AG04449 (cell line): ENCODE results near the gene ERC2.

Experiments used
- CTCF ChIA-PET: fragments of 350-600 bp; formaldehyde crosslinking; extraction: SDS; loops from one replicate; lab custom pipeline; 2021; ENCODE audit warnings: antibody characterized with exemption; lab: Yijun Ruan, JAX
- POLR2A ChIA-PET: fragments of 400-600, 350-600 bp; formaldehyde crosslinking; extraction: SDS; loops from one replicate; lab custom pipeline; 2020; ENCODE audit warnings: antibody characterized with exemption, inconsistent platforms; lab: Yijun Ruan, JAX
- DNase-seq: peaks from one replicate; pipeline ENCODE4 v3.0.0-alpha.2; 2010; ENCODE audit warnings: low read depth, low spot score
- H3K4me3 ChIP-seq: 2 replicates; pipeline ENCODE4 v1.5.1; 2011; ENCODE audit warnings: low read depth, mild to moderate bottlenecking, control low read depth, low read length
- CTCF ChIP-seq: IDR thresholded peaks from one replicate; pipeline ENCODE4 v1.5.1; 2011; ENCODE audit warnings: mild to moderate bottlenecking, moderate library complexity, low read length, control low read depth, inconsistent platforms; ENCODE audit not compliant: insufficient read depth; ENCODE audit errors: missing control alignments

The ERC2 gene

GRCh38 chr3:55966566-55966965 lies 501.7 kb downstream of the ERC2 start:
- no peak for DNase-seq
- TF ChIP-seq CTCF, result no peak
- POLR2A ChIA-PET, result no interaction called here
- H3K4me3 ChIP-seq, result no peak overlapping the region
- CTCF ChIA-PET, result no interaction called here

GRCh38 chr3:55965776-55966175 lies 502.5 kb downstream of the ERC2 start:
- ChIA-PET POLR2A (no interaction called here), CTCF (no interaction called here)
- DNase-seq, result no peak
- H3K4me3 ChIP-seq, result no peak overlapping the region
- TF ChIP-seq CTCF, result no peak

- ChIA-PET POLR2A (no interaction called here), CTCF (no interaction called here)
- DNase-seq, result no peak
- no peak overlapping the region for H3K4me3 ChIP-seq
- no peak for TF ChIP-seq CTCF
Measured at GRCh38 chr3:55964491-55964985, 503.7 kb downstream of the ERC2 start.

- TF ChIP-seq CTCF, result no peak
- no peak for DNase-seq
- CTCF ChIA-PET, result no interaction called here
- H3K4me3 ChIP-seq, result no peak overlapping the region
- POLR2A ChIA-PET, result no interaction called here
Measured at GRCh38 chr3:55963601-55964000, 504.7 kb downstream of the ERC2 start.

- CTCF ChIA-PET, result no interaction called here
- no peak for TF ChIP-seq CTCF
- POLR2A ChIA-PET, result no interaction called here
- no peak overlapping the region for H3K4me3 ChIP-seq
- no peak for DNase-seq
Measured at GRCh38 chr3:55959471-55960080, 508.7 kb downstream of the ERC2 start.

GRCh38 chr3:55958605-55959004 lies 509.7 kb downstream of the ERC2 start:
- no peak for DNase-seq
- H3K4me3 ChIP-seq, result no peak overlapping the region
- CTCF ChIA-PET, result no interaction called here
- POLR2A ChIA-PET, result no interaction called here
- TF ChIP-seq CTCF, result no peak
